Neural progenitor cell (in vitro differentiated cells): ENCODE measurements around the gene EHD4. TPM values are rescaled to one million over a fixed set of nuclear protein-coding genes. Genes with fewer than 3 reads are reported as not detected.

Experiments used
- DNase-seq: peaks from one replicate; pipeline ENCODE4 v3.0.0-alpha.2; 2016; ENCODE audit warnings: low spot score
- H2AFZ ChIP-seq: fragments of 200-600 bp; sonication (generic); replicated peaks from 2 replicates; pipeline ENCODE4 v1.6.1; 2016; ENCODE audit warnings: antibody characterized with exemption
- H3F3A ChIP-seq: fragments of 200-600 bp; sonication (generic); 2 replicates; pipeline ENCODE4 v1.6.1; 2016; ENCODE audit warnings: antibody characterized with exemption, low read depth
- H3K27ac ChIP-seq: fragments of 200-600 bp; sonication (generic); 2 replicates; pipeline ENCODE4 v1.5.1; 2016; ENCODE audit warnings: mild to moderate bottlenecking
- H3K27me3 ChIP-seq: fragments of 200-600 bp; sonication (generic); 2 replicates; pipeline ENCODE4 v1.6.1; 2016; ENCODE audit warnings: mild to moderate bottlenecking, moderate library complexity
- H3K36me3 ChIP-seq: fragments of 200-600 bp; sonication (generic); 2 replicates; pipeline ENCODE4 v1.5.1; 2016
- H3K4me1 ChIP-seq: fragments of 200-600 bp; sonication (generic); 2 replicates; pipeline ENCODE4 v1.6.1; 2016; ENCODE audit warnings: mixed run types
- H3K4me2 ChIP-seq: fragments of 200-600 bp; sonication (generic); 2 replicates; pipeline ENCODE4 v1.6.1; 2016
- H3K4me3 ChIP-seq: fragments of 200-600 bp; sonication (generic); 2 replicates; pipeline ENCODE4 v1.5.1; 2016
- H3K79me2 ChIP-seq: fragments of 200-600 bp; sonication (generic); 2 replicates; pipeline ENCODE4 v1.6.1; 2016; ENCODE audit warnings: low read depth
- H3K9ac ChIP-seq: fragments of 200-600 bp; sonication (generic); 2 replicates; pipeline ENCODE4 v1.6.1; 2016
- H3K9me3 ChIP-seq: fragments of 200-600 bp; sonication (generic); 2 replicates; pipeline ENCODE4 v1.5.1; 2016; ENCODE audit warnings: low read depth
- H4K20me1 ChIP-seq: fragments of 200-600 bp; sonication (generic); 2 replicates; pipeline ENCODE4 v1.6.1; 2016; ENCODE audit warnings: low read depth
- H3K27ac Mint-ChIP-seq: 3 replicates; pipeline ENCODE4 v1.8.0; 2021; ENCODE audit warnings: mixed read lengths
- H3K27me3 Mint-ChIP-seq: 2 replicates; pipeline ENCODE4 v1.8.0; 2022; ENCODE audit warnings: low read depth, mild to moderate bottlenecking, inconsistent platforms, moderate library complexity, mixed read lengths; ENCODE audit not compliant: insufficient read depth
- H3K36me3 Mint-ChIP-seq: 3 replicates; pipeline ENCODE4 v1.8.0; 2021; ENCODE audit warnings: mixed read lengths
- H3K4me1 Mint-ChIP-seq: 3 replicates; pipeline ENCODE4 v1.8.0; 2021; ENCODE audit warnings: mixed read lengths
- H3K4me3 Mint-ChIP-seq: 3 replicates; pipeline ENCODE4 v1.8.0; 2021; ENCODE audit warnings: mild to moderate bottlenecking, moderate library complexity, mixed read lengths
- H3K9me3 Mint-ChIP-seq: 3 replicates; pipeline ENCODE4 v1.8.0; 2020; ENCODE audit warnings: mixed read lengths
- CTCF ChIP-seq: fragments of 200-600 bp; sonication (generic); IDR thresholded peaks from 2 replicates; pipeline ENCODE4 v1.5.1; 2017; ENCODE audit warnings: antibody characterized with exemption, mild to moderate bottlenecking
- EZH2 ChIP-seq: fragments of 200-600 bp; sonication (generic); IDR thresholded peaks from 2 replicates; pipeline ENCODE4 v1.6.1; 2017; ENCODE audit warnings: antibody characterized with exemption, mild to moderate bottlenecking, moderate library complexity
- EZH2phosphoT487 ChIP-seq: fragments of 200-600 bp; sonication (generic); IDR thresholded peaks from 2 replicates; pipeline ENCODE4 v1.6.1; 2017; ENCODE audit warnings: antibody characterized with exemption
- total RNA-seq: library from RNA; depleted of rRNA; stranded (reverse); fragments of >200 nt; gene quantifications from 2 replicates; pipeline ENCODE4 v1.2.3, GENCODE V29; 2015; ENCODE audit warnings: low replicate concordance

Gene EHD4
- total RNA-seq, 1 donor from 2014 or later, result 6.9 TPM

DNA sequence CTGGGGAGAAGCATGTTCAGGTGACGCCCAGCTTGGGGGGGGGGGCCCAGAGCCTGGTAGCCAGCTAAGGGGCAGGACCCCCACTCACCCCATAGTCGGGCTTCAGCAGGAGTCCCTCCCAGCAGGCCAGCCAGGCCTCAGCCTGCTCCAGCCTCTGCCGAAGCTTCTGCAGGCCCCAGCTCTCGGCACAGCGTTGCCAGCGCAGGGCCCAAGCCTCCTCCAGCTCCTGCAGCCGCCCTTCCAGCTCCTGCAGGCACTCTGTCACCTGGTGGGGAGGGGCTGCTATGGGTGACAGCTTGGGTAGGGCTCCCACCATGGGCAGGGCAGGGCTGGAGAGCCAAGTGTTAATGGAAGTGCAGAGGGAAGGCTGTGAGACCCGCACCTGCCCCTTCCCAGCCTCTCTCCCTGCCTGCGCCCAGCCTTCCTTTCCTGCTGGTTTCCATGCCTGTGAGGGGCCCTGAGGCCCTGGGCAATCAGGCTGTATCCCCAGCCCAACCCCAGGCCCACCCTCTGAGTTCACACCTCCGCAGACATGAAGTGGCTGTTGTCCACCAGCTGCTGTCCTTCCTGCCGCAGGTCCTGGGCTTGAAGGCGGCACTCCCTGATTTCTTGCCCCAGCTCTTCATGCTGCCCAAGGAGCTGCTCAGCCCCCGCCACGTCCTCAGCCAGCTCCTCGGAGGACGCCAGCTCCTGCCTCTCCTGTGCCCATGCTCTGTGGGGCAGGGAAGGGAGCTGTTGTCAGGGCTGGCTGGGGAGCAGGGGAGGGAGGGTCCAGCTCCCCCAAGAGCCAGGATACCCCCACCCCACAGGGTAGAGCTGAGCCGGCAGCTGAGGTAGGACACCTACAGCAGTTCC, 119.4 kb downstream of the EHD4 start:
- Histone ChIP-seq H3K27ac (no peak overlapping the region), H2AFZ (no peak overlapping the region), H3K4me2 (no peak overlapping the region), H3K79me2 (no peaks in the 10 kb centered on the region), H3K9me3 (no peaks in the 10 kb centered on the region), H4K20me1 (no peaks in the 10 kb centered on the region), H3K9ac (no peak overlapping the region), H3K27me3 (no peaks in the 10 kb centered on the region), H3K36me3 (no peaks in the 10 kb centered on the region), H3F3A (no peaks in the 10 kb centered on the region), H3K4me1 (peaks cover 7% of the 10 kb centered on the region), H3K4me3 (no peak overlapping the region)
- Mint-ChIP-seq H3K36me3 (peaks cover 6% of the 10 kb centered on the region), H3K27me3 (peaks cover 6% of the 10 kb centered on the region), H3K4me3 (no peak overlapping the region), H3K9me3 (no peaks in the 10 kb centered on the region), H3K4me1 (peaks cover 14% of the 10 kb centered on the region), H3K27ac (no peak overlapping the region)
- DNase-seq, result no peak
- TF ChIP-seq EZH2phosphoT487 (no peak), EZH2 (no peak), CTCF (no peak)

DNA sequence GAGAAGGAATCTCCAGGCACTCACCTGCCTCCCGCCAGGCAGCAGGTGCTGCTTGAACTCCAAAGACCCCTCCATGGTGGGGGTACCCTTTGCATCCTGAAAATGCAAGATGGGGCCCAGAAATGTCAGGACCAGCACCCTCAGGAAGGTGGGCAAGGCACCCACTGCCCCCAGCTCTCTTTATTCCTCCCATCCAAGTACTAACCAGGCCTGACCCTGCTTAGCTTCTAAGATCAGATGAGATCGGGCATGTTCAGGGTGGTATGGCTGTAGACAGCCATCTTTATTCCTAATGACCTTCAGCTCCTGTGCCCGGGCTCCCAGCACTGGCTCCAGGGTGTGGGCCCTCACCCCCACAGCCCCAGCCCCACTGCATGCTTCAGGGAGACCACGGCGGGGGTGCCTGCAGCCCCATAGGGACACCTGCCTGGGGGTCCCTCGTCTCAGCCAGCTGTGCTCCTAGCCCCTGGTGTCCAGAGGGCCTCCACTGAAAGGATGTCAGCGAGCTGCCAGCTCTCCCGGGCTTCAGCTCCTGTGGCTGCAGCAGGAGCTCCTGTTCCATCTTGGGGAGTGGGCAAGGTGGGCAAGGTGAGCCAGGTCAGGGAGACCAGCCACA, 120.5 kb downstream of the EHD4 start:
- Histone ChIP-seq H3K9me3 (no peaks in the 10 kb centered on the region), H3K4me3 (no peak overlapping the region), H3K27ac (no peak overlapping the region), H3F3A (no peaks in the 10 kb centered on the region), H4K20me1 (no peaks in the 10 kb centered on the region), H3K79me2 (no peaks in the 10 kb centered on the region), H3K27me3 (no peaks in the 10 kb centered on the region), H3K36me3 (no peaks in the 10 kb centered on the region), H2AFZ (no peak overlapping the region), H3K9ac (no peak overlapping the region), H3K4me1 (peaks cover 7% of the 10 kb centered on the region), H3K4me2 (no peak overlapping the region)
- H3K4me3 Mint-ChIP-seq, result no peak overlapping the region
- H3K27me3 Mint-ChIP-seq, result peaks cover 4% of the 10 kb centered on the region
- H3K27ac Mint-ChIP-seq, result no peak overlapping the region
- TF ChIP-seq EZH2phosphoT487 (no peak), EZH2 (no peak), CTCF (no peak)
- peaks cover 14% of the 10 kb centered on the region for H3K4me1 Mint-ChIP-seq
- DNase-seq, result no peak
- no peaks in the 10 kb centered on the region for H3K9me3 Mint-ChIP-seq
- H3K36me3 Mint-ChIP-seq, result peaks cover 9% of the 10 kb centered on the region

DNA sequence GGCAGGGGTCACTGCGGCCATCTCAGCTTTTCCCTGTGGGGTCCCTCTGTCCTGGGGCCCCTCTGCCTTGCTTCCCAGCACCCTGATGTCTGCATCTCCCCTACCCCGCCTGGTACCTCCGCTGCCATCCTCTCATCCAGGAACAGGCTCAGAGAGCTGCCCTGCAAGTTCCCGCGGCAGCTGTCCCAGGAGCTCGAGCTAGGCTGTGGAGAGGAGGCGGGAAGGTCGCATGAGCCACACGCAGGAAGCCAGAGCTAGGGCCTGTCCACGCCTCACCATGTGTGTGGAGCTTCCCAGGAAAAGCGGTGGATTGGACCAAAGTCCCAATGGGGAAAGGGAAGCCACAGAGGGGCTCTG, 121.2 kb downstream of the EHD4 start:
- Histone ChIP-seq H4K20me1 (no peaks in the 10 kb centered on the region), H3K9ac (no peak overlapping the region), H3K4me1 (peaks cover 7% of the 10 kb centered on the region), H3K27me3 (no peaks in the 10 kb centered on the region), H3K4me2 (no peak overlapping the region), H3K79me2 (no peaks in the 10 kb centered on the region), H3K9me3 (no peaks in the 10 kb centered on the region), H3K27ac (no peak overlapping the region), H3K36me3 (no peaks in the 10 kb centered on the region), H2AFZ (no peak overlapping the region), H3K4me3 (no peak overlapping the region), H3F3A (no peaks in the 10 kb centered on the region)
- Mint-ChIP-seq H3K4me3 (no peak overlapping the region), H3K27me3 (peaks cover 4% of the 10 kb centered on the region), H3K36me3 (peaks cover 11% of the 10 kb centered on the region), H3K27ac (no peak overlapping the region), H3K9me3 (no peaks in the 10 kb centered on the region), H3K4me1 (peaks cover 14% of the 10 kb centered on the region)
- TF ChIP-seq CTCF (no peak), EZH2 (no peak), EZH2phosphoT487 (no peak)
- DNase-seq, result no peak
